Mesothelial cell of epicardium (in vitro differentiated cells): Measurements from ENCODE around the gene ENC1. TPM values are rescaled to one million over a fixed set of nuclear protein-coding genes. Genes with fewer than 3 reads are reported as not detected.
"Not testable (repeated sequence)": the region's sequence is repeated elsewhere in the genome, so short reads cannot be mapped to it uniquely, and the experiment has no call there.

Source experiments
- DNase-seq, 2 experiments: peaks; one replicate each; pipeline ENCODE4 v3.0.0; 2021; ENCODE audit warnings: low spot score in 2 of 2; ENCODE audit not compliant: unreplicated experiment in 2 of 2
- H3K27ac Mint-ChIP-seq: 2 replicates; pipeline ENCODE4 v1.8.0; 2021; ENCODE audit warnings: mixed read lengths
- H3K27me3 Mint-ChIP-seq: 2 replicates; pipeline ENCODE4 v1.8.0; 2021; ENCODE audit warnings: low read depth, mixed read lengths
- H3K36me3 Mint-ChIP-seq: 2 replicates; pipeline ENCODE4 v1.8.0; 2021; ENCODE audit warnings: mixed read lengths
- H3K4me1 Mint-ChIP-seq: 2 replicates; pipeline ENCODE4 v1.8.0; 2021; ENCODE audit warnings: mixed read lengths
- H3K4me3 Mint-ChIP-seq: 2 replicates; pipeline ENCODE4 v1.8.0; 2021; ENCODE audit warnings: mild to moderate bottlenecking, moderate library complexity, mixed read lengths
- H3K9me3 Mint-ChIP-seq: 2 replicates; pipeline ENCODE4 v1.8.0; 2021; ENCODE audit warnings: mixed read lengths
- CTCF ChIP-seq: fragments of 200-600 bp; sonication (generic); IDR thresholded peaks from one replicate; pipeline ENCODE4 v1.5.0; 2021; ENCODE audit warnings: antibody characterized with exemption; ENCODE audit not compliant: unreplicated experiment
- total RNA-seq: library from RNA; stranded (reverse); gene quantifications from 3 replicates; pipeline ENCODE4 v1.2.1, GENCODE V29; 2021

Gene ENC1
- total RNA-seq, 1 donor from 2014 or later: 129 TPM

- no peak for DNase-seq
- peaks cover 9% of the 10 kb centered on the region for H3K4me1 Mint-ChIP-seq
- H3K4me3 Mint-ChIP-seq: no peak overlapping the region
- no peaks in the 10 kb centered on the region for H3K36me3 Mint-ChIP-seq
- no peak for TF ChIP-seq CTCF
- no peaks in the 10 kb centered on the region for H3K27me3 Mint-ChIP-seq
- H3K9me3 Mint-ChIP-seq: no peaks in the 10 kb centered on the region
- H3K27ac Mint-ChIP-seq: no peak overlapping the region
Measured at GRCh38 chr5:74679966-74680365, 39.4 kb upstream of the ENC1 start.

GRCh38 chr5:74679300-74679699, 38.8 kb upstream of the ENC1 start:
- not testable (repeated sequence) for H3K27me3 Mint-ChIP-seq, H3K27ac Mint-ChIP-seq, H3K4me3 Mint-ChIP-seq, DNase-seq, H3K9me3 Mint-ChIP-seq, H3K36me3 Mint-ChIP-seq, H3K4me1 Mint-ChIP-seq

GRCh38 chr5:74678123-74678522, 37.6 kb upstream of the ENC1 start:
- H3K27ac Mint-ChIP-seq, H3K36me3 Mint-ChIP-seq, H3K9me3 Mint-ChIP-seq, H3K27me3 Mint-ChIP-seq, H3K4me3 Mint-ChIP-seq, DNase-seq: not testable (repeated sequence)
- peaks cover 16% of the 10 kb centered on the region for H3K4me1 Mint-ChIP-seq

- H3K4me1 Mint-ChIP-seq, H3K27me3 Mint-ChIP-seq, H3K4me3 Mint-ChIP-seq, H3K9me3 Mint-ChIP-seq, DNase-seq, H3K36me3 Mint-ChIP-seq, H3K27ac Mint-ChIP-seq: not testable (repeated sequence)
Measured at GRCh38 chr5:74676466-74676865, 35.9 kb upstream of the ENC1 start.

- Mint-ChIP-seq H3K4me1 (peaks cover 20% of the 10 kb centered on the region), H3K36me3 (no peaks in the 10 kb centered on the region), H3K9me3 (no peaks in the 10 kb centered on the region), H3K27me3 (no peaks in the 10 kb centered on the region), H3K27ac (no peak overlapping the region), H3K4me3 (peak overlapping the region; percentile 44)
- TF ChIP-seq CTCF: no peak
- no peak for DNase-seq
Measured at GRCh38 chr5:74673011-74673790, 32.7 kb upstream of the ENC1 start.

GRCh38 chr5:74672215-74672877, 31.8 kb upstream of the ENC1 start:
- no peaks in the 10 kb centered on the region for H3K36me3 Mint-ChIP-seq
- peaks cover 20% of the 10 kb centered on the region for H3K4me1 Mint-ChIP-seq
- no peaks in the 10 kb centered on the region for H3K9me3 Mint-ChIP-seq
- no peak for TF ChIP-seq CTCF
- no peak for DNase-seq
- no peaks in the 10 kb centered on the region for H3K27me3 Mint-ChIP-seq
- H3K4me3 Mint-ChIP-seq: no peak overlapping the region
- no peak overlapping the region for H3K27ac Mint-ChIP-seq

- H3K27me3 Mint-ChIP-seq: peaks cover 2% of the 10 kb centered on the region
- no peaks in the 10 kb centered on the region for H3K36me3 Mint-ChIP-seq
- no peak overlapping the region for H3K27ac Mint-ChIP-seq
- DNase-seq: no peak
- no peak for TF ChIP-seq CTCF
- H3K9me3 Mint-ChIP-seq: no peaks in the 10 kb centered on the region
- H3K4me3 Mint-ChIP-seq: no peak overlapping the region
- peaks cover 26% of the 10 kb centered on the region for H3K4me1 Mint-ChIP-seq
Measured at GRCh38 chr5:74670396-74671038, 30.0 kb upstream of the ENC1 start.
